22Rv1 (cell line): ENCODE data around the gene DNTTIP2.

ENCODE experiments used
- CTCF ChIP-seq: fragments of 450-650 bp; IDR thresholded peaks from 2 replicates; pipeline ENCODE4 v1.5.1; 2017; ENCODE audit warnings: mild to moderate bottlenecking
- ZFX ChIP-seq: fragments of 450-650 bp; IDR thresholded peaks from 2 replicates; pipeline ENCODE4 v1.6.1; 2017; ENCODE audit warnings: antibody characterized with exemption, borderline replicate concordance

- TF ChIP-seq CTCF (no peak), ZFX (no peak)
Observed at GRCh38 chr1:93865253-93865652, 13.8 kb downstream of the DNTTIP2 start.
